Measurements from ENCODE around the gene DPPA3.

DNA sequence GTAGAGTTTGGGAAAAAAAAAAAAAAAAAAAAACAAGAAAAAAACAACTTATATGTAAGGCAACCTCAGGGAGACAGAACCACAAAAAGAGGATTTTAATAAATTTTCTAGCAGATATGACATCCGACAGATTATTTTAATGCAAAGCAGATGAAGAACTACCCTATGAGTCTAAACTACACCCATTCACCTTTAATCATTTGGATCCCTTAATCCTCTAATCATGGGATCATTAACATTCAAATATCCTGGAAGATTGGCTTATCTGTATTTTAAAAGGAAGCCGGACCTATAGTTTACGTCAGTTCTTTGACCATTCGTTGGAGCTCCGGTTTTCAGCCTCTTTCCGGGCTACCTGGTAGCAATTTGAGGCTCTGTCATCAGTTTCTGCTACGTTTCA is at the start of gene DPPA3:
- no peak for TF ChIP-seq POLR2A (IDR thresholded peaks at IDR 0.05)
- TF ChIP-seq, protein P1, sequence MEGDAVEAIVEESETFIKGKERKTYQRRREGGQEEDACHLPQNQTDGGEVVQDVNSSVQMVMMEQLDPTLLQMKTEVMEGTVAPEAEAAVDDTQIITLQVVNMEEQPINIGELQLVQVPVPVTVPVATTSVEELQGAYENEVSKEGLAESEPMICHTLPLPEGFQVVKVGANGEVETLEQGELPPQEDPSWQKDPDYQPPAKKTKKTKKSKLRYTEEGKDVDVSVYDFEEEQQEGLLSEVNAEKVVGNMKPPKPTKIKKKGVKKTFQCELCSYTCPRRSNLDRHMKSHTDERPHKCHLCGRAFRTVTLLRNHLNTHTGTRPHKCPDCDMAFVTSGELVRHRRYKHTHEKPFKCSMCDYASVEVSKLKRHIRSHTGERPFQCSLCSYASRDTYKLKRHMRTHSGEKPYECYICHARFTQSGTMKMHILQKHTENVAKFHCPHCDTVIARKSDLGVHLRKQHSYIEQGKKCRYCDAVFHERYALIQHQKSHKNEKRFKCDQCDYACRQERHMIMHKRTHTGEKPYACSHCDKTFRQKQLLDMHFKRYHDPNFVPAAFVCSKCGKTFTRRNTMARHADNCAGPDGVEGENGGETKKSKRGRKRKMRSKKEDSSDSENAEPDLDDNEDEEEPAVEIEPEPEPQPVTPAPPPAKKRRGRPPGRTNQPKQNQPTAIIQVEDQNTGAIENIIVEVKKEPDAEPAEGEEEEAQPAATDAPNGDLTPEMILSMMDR (IDR thresholded peaks at IDR 0.05), result no peak

Data from thyroid gland (tissue), 4 donors.